A549 (cell line): ENCODE data around the gene CHMP6. TPM values are rescaled to one million over a fixed set of nuclear protein-coding genes. Genes with fewer than 3 reads are reported as not detected.

Source experiments
- ATAC-seq, 2 experiments: fragments of 200-7000 bp in 1 of 2; fragments of >200 bp in 1 of 2; cut with Nextera tagmentation in 1 of 2; cut with Tn5 transposase in 1 of 2; 3 replicates each; pipeline versions ENCODE4 v1.8.0 to v1.9.1; 2018 to 2020; ENCODE audit warnings: mild to moderate bottlenecking in 1 of 2, moderate library complexity in 1 of 2
- CTCF ChIA-PET: fragments of 300-600 bp; sonication (Branson Sonifier 250); formaldehyde crosslinking; extraction: SDS; loops from one replicate; lab custom pipeline; 2021; ENCODE audit warnings: antibody characterized with exemption, inconsistent platforms; lab: Yijun Ruan, JAX
- POLR2A ChIA-PET: fragments of 350-600 bp; formaldehyde crosslinking; extraction: SDS; loops from one replicate; lab custom pipeline; 2021; ENCODE audit warnings: antibody characterized with exemption, inconsistent platforms; lab: Yijun Ruan, JAX
- DNase-seq, 2 experiments: peaks; one replicate each; pipeline versions ENCODE4 v3.0.0 to v3.0.0-alpha.2; 2011 to 2016; ENCODE audit warnings: low read depth in 1 of 2, low spot score in 1 of 2
- FAIRE-seq: peaks from 2 replicates; lab custom pipeline; 2011; peaks lifted over from hg19 to GRCh38; lab: Jason Lieb, UNC
- H3K27ac ChIP-seq, 2 experiments: fragments of >200 bp; sonication (Bioruptor Twin); formaldehyde crosslinking; 3 replicates each; pipeline ENCODE4 v1.5.1; 2016 to 2017
- H3K4me1 ChIP-seq: fragments of >200 bp; sonication (Bioruptor Twin); formaldehyde crosslinking; 3 replicates; pipeline ENCODE4 v1.6.1; 2016
- H3K4me2 ChIP-seq: fragments of >200 bp; sonication (Bioruptor Twin); formaldehyde crosslinking; 3 replicates; pipeline ENCODE4 v1.6.1; 2016
- H3K4me3 ChIP-seq: fragments of >200 bp; sonication (Bioruptor Twin); formaldehyde crosslinking; 3 replicates; pipeline ENCODE4 v1.5.1; 2016
- H3K9me3 ChIP-seq: fragments of >200 bp; sonication (Bioruptor Twin); formaldehyde crosslinking; 3 replicates; pipeline ENCODE4 v1.6.1; 2016
- BCL3 ChIP-seq: fragments of >200 bp; sonication (Bioruptor Twin); formaldehyde crosslinking; IDR thresholded peaks from 3 replicates; pipeline ENCODE4 v1.6.1; 2016
- CHD2 ChIP-seq: fragments of 150-350 bp; IDR thresholded peaks from 2 replicates; pipeline ENCODE4 v1.6.1; 2014; ENCODE audit warnings: low read length; ENCODE audit not compliant: partially characterized antibody
- CHD4 ChIP-seq: fragments of 200-600 bp; sonication (generic); IDR thresholded peaks from 2 replicates; pipeline ENCODE4 v1.6.1; 2016; ENCODE audit warnings: antibody characterized with exemption, mild to moderate bottlenecking, borderline replicate concordance
- CTCF ChIP-seq: fragments of >200 bp; sonication (Bioruptor Twin); formaldehyde crosslinking; IDR thresholded peaks from 3 replicates; pipeline ENCODE4 v1.5.1; 2016
- E2F6 ChIP-seq: IDR thresholded peaks from 2 replicates; pipeline ENCODE4 v1.6.1; 2012; ENCODE audit warnings: low read depth, borderline replicate concordance
- EHF ChIP-seq: fragments of 250-450 bp; sonication (Bioruptor Pico); IDR thresholded peaks from 2 replicates; pipeline ENCODE4 v1.5.0; 2020; ENCODE audit warnings: mild to moderate bottlenecking
- EHMT2 ChIP-seq: fragments of 200-600 bp; sonication (generic); IDR thresholded peaks from 2 replicates; pipeline ENCODE4 v1.6.1; 2016; ENCODE audit warnings: antibody characterized with exemption, low read depth, mild to moderate bottlenecking, moderate library complexity
- ESRRA ChIP-seq: fragments of 150-350 bp; IDR thresholded peaks from 2 replicates; pipeline ENCODE4 v1.6.1; 2014; ENCODE audit warnings: mild to moderate bottlenecking, low read length, borderline replicate concordance
- HDAC2 ChIP-seq: fragments of 200-600 bp; sonication (generic); IDR thresholded peaks from 2 replicates; pipeline ENCODE4 v1.6.1; 2016
- HMGXB4 ChIP-seq: fragments of 250-450 bp; sonication (Bioruptor Pico); IDR thresholded peaks from 2 replicates; pipeline ENCODE4 v1.5.0; 2021; ENCODE audit warnings: mild to moderate bottlenecking, moderate library complexity, borderline replicate concordance
- HOXB13 ChIP-seq: fragments of 250-450 bp; sonication (Bioruptor Pico); IDR thresholded peaks from 2 replicates; pipeline ENCODE4 v1.5.0; 2020; ENCODE audit warnings: low read depth, mild to moderate bottlenecking, moderate library complexity
- JUNB ChIP-seq: fragments of >200 bp; sonication (Bioruptor Twin); formaldehyde crosslinking; IDR thresholded peaks from 2 replicates; pipeline ENCODE4 v1.6.1; 2016
- KDM1A ChIP-seq: fragments of 200-600 bp; sonication (generic); IDR thresholded peaks from 2 replicates; pipeline ENCODE4 v1.6.1; 2016; ENCODE audit warnings: low read depth, mild to moderate bottlenecking
- MAZ ChIP-seq: fragments of 150-350 bp; IDR thresholded peaks from 2 replicates; pipeline ENCODE4 v1.6.1; 2014; ENCODE audit warnings: antibody characterized with exemption, low read depth, low read length, borderline replicate concordance
- MYC ChIP-seq: IDR thresholded peaks from 2 replicates; pipeline ENCODE4 v1.6.1; 2012; ENCODE audit warnings: mild to moderate bottlenecking, inconsistent platforms, low read length, improper control_type of control experiment, borderline replicate concordance
- NR3C1 ChIP-seq: fragments of >200 bp; sonication (Bioruptor Twin); formaldehyde crosslinking; IDR thresholded peaks from 3 replicates; pipeline ENCODE4 v1.6.1; 2017
- PBX3 ChIP-seq: IDR thresholded peaks from 2 replicates; pipeline ENCODE4 v1.6.1; 2012
- RCOR1 ChIP-seq: fragments of 150-350 bp; IDR thresholded peaks from 2 replicates; pipeline ENCODE4 v1.6.1; 2014; ENCODE audit warnings: antibody characterized with exemption, low read length, low read depth
- RFX5 ChIP-seq: fragments of 450-650 bp; IDR thresholded peaks from 2 replicates; pipeline ENCODE4 v1.7.1; 2014; ENCODE audit warnings: antibody characterized with exemption, mild to moderate bottlenecking, moderate library complexity
- TFCP2L1 ChIP-seq: fragments of 250-450 bp; sonication (Bioruptor Pico); IDR thresholded peaks from 2 replicates; pipeline ENCODE4 v1.5.0; 2021; ENCODE audit warnings: mild to moderate bottlenecking
- USF2 ChIP-seq: fragments of 450-650 bp; IDR thresholded peaks from 2 replicates; pipeline ENCODE4 v1.6.1; 2014; ENCODE audit warnings: antibody characterized with exemption
- ZSCAN20 ChIP-seq: fragments of 250-450 bp; sonication (Bioruptor Pico); IDR thresholded peaks from 2 replicates; pipeline ENCODE4 v1.8.0; 2022; ENCODE audit warnings: mild to moderate bottlenecking, moderate library complexity
- WGBS: methylation state at CpG from one replicate; pipeline ENCODE4 v1.1.6; 2017; ENCODE audit errors: missing lambda C conversion rate; 5-methylcytosine and 5-hydroxymethylcytosine counted together
- polyA plus RNA-seq, 4 experiments: library from polyadenylated mRNA; depleted of rRNA in 3 of 4; stranded (reverse); fragments of >200 nt; fragmentation: RNase III in 1 of 4; extraction: RNeasy Plus Mini Kit Qiagen cat#74134 plus additional on column Dnase treatment in 1 of 4; gene quantifications; 2 replicates in 3 of 4; 3 replicates in 1 of 4; pipeline ENCODE4 v1.2.3, GENCODE V29; 2011 to 2017

Gene CHMP6
- polyA plus RNA-seq, 2 of the 4 experiments (the other 2 are of a cell fraction) = 28.9 to 30.8 TPM

- ATAC-seq (no peak), FAIRE-seq (no peak)
These were observed 47.3 kb upstream of the CHMP6 start for GRCh38 chr17:80944326-80944725.

GRCh38 chr17:80945736-80946135 lies 45.9 kb upstream of the CHMP6 start:
- DNase-seq (no peak), FAIRE-seq (no peak), ATAC-seq (no peak)
- Histone ChIP-seq H3K4me1 (no peaks in the 10 kb centered on the region), H3K9me3 (no peaks in the 10 kb centered on the region), H3K4me3 (no peak overlapping the region), H3K4me2 (no peak overlapping the region), H3K27ac (no peak overlapping the region)
- CTCF ChIA-PET = no interaction called here
- POLR2A ChIA-PET = no interaction called here
- 95% methylated on average over 17 of the region's 17 CpGs for WGBS
- TF ChIP-seq EHMT2 (no peak), RCOR1 (no peak), MAZ (no peak), RFX5 (no peak), EHF (CRISPR knock-in tag) (no peak), TFCP2L1 (CRISPR knock-in tag) (no peak), CTCF (no peak), JUNB (no peak), PBX3 (no peak), MYC (no peak), NR3C1 (no peak), HOXB13 (no peak), USF2 (no peak), HDAC2 (no peak), CHD2 (no peak), CHD4 (no peak), ESRRA (no peak), KDM1A (no peak), E2F6 (no peak), BCL3 (no peak)
- TF ChIP-seq, all 56 proteins: peak for 0

More at GRCh38 chr17:80944326-80944725, 47.3 kb upstream of the CHMP6 start:
- 92% methylated on average over 9 of the region's 9 CpGs for WGBS
- POLR2A ChIA-PET = interaction anchor here (0.6 kb wide), 1 partner anchor 15 kb away, joined by 3 read pairs; no protein-coding TSS in a partner anchor
- CTCF ChIA-PET = interaction anchor here (1.0 to 1.4 kb wide), 2 partner anchors 15 to 37 kb away, joined by 3 read pairs; no protein-coding TSS in a partner anchor
- Histone ChIP-seq H3K4me3 (no peak overlapping the region), H3K4me2 (no peak overlapping the region), H3K9me3 (no peaks in the 10 kb centered on the region), H3K4me1 (no peaks in the 10 kb centered on the region), H3K27ac (no peak overlapping the region)
- TF ChIP-seq HMGXB4 (CRISPR knock-in tag) (no peak), ZSCAN20 (CRISPR knock-in tag) (no peak), BCL3 (no peak)
- DNase-seq = no peak
